Lung (tissue), 12 donors: Measurements from ENCODE around the gene APBB2. TPM values are rescaled to one million over a fixed set of nuclear protein-coding genes. Genes with fewer than 3 reads are reported as not detected.

Experiments
- ATAC-seq: fragments of 200-7000 bp; cut with Tn5 transposase; one replicate; pipeline ENCODE4 v1.9.1; 2020; ENCODE audit warnings: moderate number of reproducible peaks; ENCODE audit not compliant: insufficient read depth, low FRiP score
- DNase-seq, 3 donors: peaks; one replicate each; pipeline ENCODE4 v3.0.0-alpha.2; 2013 to 2017
- H3K27ac ChIP-seq, 2 donors: one replicate each; pipeline ENCODE4 v1.5.1; 2013; ENCODE audit warnings: mild to moderate bottlenecking in 2 of 2, moderate library complexity in 2 of 2, control low read depth in 1 of 2, inconsistent platforms in 1 of 2, low read depth in 1 of 2, low read length in 1 of 2
- H3K27me3 ChIP-seq, 3 donors: one replicate each; pipeline ENCODE4 v1.5.1; 2013; ENCODE audit warnings: low read length in 2 of 3; ENCODE audit not compliant: control insufficient read depth in 3 of 3, insufficient read depth in 3 of 3
- H3K36me3 ChIP-seq, 4 donors: one replicate each; pipeline ENCODE4 v1.5.1; 2013; ENCODE audit warnings: low read length in 4 of 4, mild to moderate bottlenecking in 1 of 4, moderate library complexity in 1 of 4; ENCODE audit not compliant: control insufficient read depth in 4 of 4, insufficient read depth in 4 of 4
- H3K4me1 ChIP-seq, 5 donors: one replicate each; pipeline ENCODE4 v1.5.1; 2013; ENCODE audit warnings: low read length in 5 of 5, mild to moderate bottlenecking in 2 of 5, moderate library complexity in 1 of 5; ENCODE audit not compliant: control insufficient read depth in 5 of 5, insufficient read depth in 5 of 5
- H3K4me3 ChIP-seq: one replicate; pipeline ENCODE4 v1.5.1; 2013; ENCODE audit warnings: mild to moderate bottlenecking, control low read depth, moderate library complexity
- H3K9ac ChIP-seq, 2 donors: one replicate each; pipeline ENCODE4 v1.5.1; 2013; ENCODE audit warnings: low read length in 2 of 2, control low read depth in 1 of 2; ENCODE audit not compliant: insufficient read depth in 1 of 2
- H3K9me3 ChIP-seq, 4 donors: one replicate each; pipeline ENCODE4 v1.5.1; 2013; ENCODE audit warnings: low read length in 3 of 4, mild to moderate bottlenecking in 1 of 4, moderate library complexity in 1 of 4; ENCODE audit not compliant: control insufficient read depth in 4 of 4, insufficient read depth in 3 of 4
- WGBS, 2 donors: extraction: QIAGEN DNeasy Blood & Tissue Kit; methylation state at CpG; one replicate each; pipeline ENCODE4 v1.1.7; 2013; 5-methylcytosine and 5-hydroxymethylcytosine counted together
- polyA plus RNA-seq, 2 donors: library from polyadenylated mRNA; stranded (reverse); fragments of 200-250 nt; gene quantifications; one replicate each; pipeline ENCODE4 v1.2.1, GENCODE V29; 2013
- total RNA-seq, 2 donors: library from RNA; depleted of rRNA in 1 of 2; stranded (reverse); fragments of >200 nt in 1 of 2; gene quantifications; one replicate each; pipeline ENCODE4 v1.2.1, GENCODE V29; 2014 to 2021
- TF ChIP-seq, protein P1 (sequence below): IDR thresholded peaks from 2 replicates; pipeline ENCODE4 v1.5.1; 2012; ENCODE audit warnings: mild to moderate bottlenecking; ENCODE audit errors: control extremely low read depth, extremely low read depth
- donor health status: control.
- donor health status: control.
- donor health status: Bipolar disorder and iron deficiency.
- donor health status: healthy.
- donor health status: DM: yes; HTN: yes; CAD: no.

The APBB2 gene
- total and polyA plus RNA-seq, 4 donors: 13.3 to 99.0 (median 40.4) TPM

DNA sequence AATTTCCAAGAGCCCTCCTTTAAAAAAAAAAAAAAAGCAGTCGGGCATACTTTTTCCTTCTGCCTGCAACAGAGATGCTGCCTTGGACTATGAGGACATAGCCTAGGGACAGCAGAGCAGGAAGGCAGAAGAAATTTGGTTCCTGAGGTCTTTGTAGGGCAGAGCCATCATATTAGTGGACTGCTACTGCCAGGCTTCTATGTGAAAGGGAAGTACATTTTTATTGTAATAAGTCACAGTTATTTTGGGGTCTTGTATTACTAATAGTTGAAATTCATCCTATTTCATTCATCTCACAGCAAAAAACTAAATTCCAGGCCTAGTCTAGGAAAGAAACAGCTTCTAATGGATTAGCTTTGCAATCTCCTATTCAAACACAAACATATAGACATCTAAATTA is 253.4 kb downstream of the APBB2 start:
- Histone ChIP-seq H3K4me3 (no peak overlapping the region), H3K9ac (no peak overlapping the region), H3K4me1 (peaks cover 1 to 26% (median 14%) of the 10 kb centered on the region in 5 donors), H3K27me3 (no peaks in the 10 kb centered on the region), H3K36me3 (no peaks in the 10 kb centered on the region), H3K9me3 (peaks cover 0 to 3% (median 0%) of the 10 kb centered on the region in 4 donors), H3K27ac (no peak overlapping the region)
- 93 to 100% methylated on average over 1 of the region's 1 CpG for WGBS, 2 donors
- DNase-seq (no peak), ATAC-seq (no peak)
- TF ChIP-seq, protein P1, sequence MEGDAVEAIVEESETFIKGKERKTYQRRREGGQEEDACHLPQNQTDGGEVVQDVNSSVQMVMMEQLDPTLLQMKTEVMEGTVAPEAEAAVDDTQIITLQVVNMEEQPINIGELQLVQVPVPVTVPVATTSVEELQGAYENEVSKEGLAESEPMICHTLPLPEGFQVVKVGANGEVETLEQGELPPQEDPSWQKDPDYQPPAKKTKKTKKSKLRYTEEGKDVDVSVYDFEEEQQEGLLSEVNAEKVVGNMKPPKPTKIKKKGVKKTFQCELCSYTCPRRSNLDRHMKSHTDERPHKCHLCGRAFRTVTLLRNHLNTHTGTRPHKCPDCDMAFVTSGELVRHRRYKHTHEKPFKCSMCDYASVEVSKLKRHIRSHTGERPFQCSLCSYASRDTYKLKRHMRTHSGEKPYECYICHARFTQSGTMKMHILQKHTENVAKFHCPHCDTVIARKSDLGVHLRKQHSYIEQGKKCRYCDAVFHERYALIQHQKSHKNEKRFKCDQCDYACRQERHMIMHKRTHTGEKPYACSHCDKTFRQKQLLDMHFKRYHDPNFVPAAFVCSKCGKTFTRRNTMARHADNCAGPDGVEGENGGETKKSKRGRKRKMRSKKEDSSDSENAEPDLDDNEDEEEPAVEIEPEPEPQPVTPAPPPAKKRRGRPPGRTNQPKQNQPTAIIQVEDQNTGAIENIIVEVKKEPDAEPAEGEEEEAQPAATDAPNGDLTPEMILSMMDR: no peak

DNA sequence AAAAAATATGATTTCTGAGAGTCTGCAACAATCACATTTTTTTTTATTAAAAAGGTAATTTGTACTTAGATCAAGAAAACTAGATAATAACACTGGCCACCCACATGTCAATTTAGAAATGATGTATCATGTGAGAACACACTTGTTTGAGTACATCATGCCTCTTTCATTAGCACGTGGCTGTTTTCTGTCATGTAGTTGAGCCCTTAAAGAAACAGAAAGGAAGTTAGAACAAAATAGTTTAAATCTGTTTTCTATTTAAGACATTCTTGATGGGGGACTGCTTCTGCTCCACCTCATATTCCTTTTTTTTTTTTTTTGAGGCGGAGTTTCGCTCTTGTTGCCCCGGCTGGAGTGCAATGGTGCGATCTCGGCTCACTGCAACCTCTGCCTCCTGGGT is 257.1 kb downstream of the APBB2 start:
- 94 to 95% methylated on average over 6 of the region's 6 CpGs for WGBS, 2 donors
- H3K27ac ChIP-seq: no peak overlapping the region
- TF ChIP-seq, protein P1: no peak
- no peaks in the 10 kb centered on the region for H3K27me3 ChIP-seq
- DNase-seq (no peak), ATAC-seq (no peak)
- peaks cover 0 to 3% (median 0%) of the 10 kb centered on the region in 4 donors for H3K9me3 ChIP-seq
- no peak overlapping the region for H3K9ac ChIP-seq
- H3K36me3 ChIP-seq: no peaks in the 10 kb centered on the region
- H3K4me1 ChIP-seq: peaks cover 11 to 26% (median 14%) of the 10 kb centered on the region in 5 donors
- H3K4me3 ChIP-seq: no peak overlapping the region

DNA sequence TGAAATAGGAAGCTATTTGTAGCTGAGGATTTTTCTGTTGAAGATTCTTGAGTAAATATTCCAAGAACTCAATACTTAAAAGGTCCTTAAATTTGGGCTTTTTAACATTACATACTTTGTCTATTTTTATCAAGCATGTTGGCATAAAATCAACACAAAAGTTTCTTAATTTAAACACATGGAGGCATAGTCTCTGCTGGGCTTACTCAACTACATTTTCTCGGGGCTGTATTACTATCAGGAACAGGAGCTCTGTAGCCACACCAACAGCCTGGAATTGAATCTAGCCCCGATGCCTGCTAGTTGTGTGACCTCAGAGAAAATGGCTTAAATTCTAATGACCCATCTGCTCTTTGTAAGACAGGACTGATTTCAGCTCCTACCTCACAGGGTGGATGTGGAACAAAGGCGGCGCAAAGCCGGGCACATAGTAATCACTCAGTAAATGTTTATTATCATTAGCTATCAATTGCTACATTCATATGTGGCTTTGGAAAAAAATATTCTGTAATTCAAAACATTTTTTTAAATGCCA is 257.6 kb downstream of the APBB2 start:
- Histone ChIP-seq H3K4me3 (no peak overlapping the region), H3K27ac (no peak overlapping the region), H3K9ac (no peak overlapping the region), H3K4me1 (peaks cover 9 to 21% (median 14%) of the 10 kb centered on the region in 5 donors), H3K36me3 (no peaks in the 10 kb centered on the region), H3K27me3 (no peaks in the 10 kb centered on the region), H3K9me3 (peaks cover 0 to 3% (median 0%) of the 10 kb centered on the region in 4 donors)
- no peak for DNase-seq
- 87% methylated on average over 5 of the region's 5 CpGs for WGBS, 2 donors
- TF ChIP-seq, protein P1: no peak
- ATAC-seq: no peak
